BLaER1 (cell line): ENCODE measurements around the gene PARD3B.

Experiments used
- H3K27ac ChIP-seq: shearing (Covaris generic); formaldehyde crosslinking; 2 replicates; pipeline ENCODE4 v1.8.1; 2022
- H3K27me3 ChIP-seq: shearing (Covaris generic); formaldehyde crosslinking; 2 replicates; pipeline ENCODE4 v1.8.1; 2022
- H3K36me3 ChIP-seq: shearing (Covaris generic); formaldehyde crosslinking; 2 replicates; pipeline ENCODE4 v1.8.1; 2022
- H3K4me1 ChIP-seq: shearing (Covaris generic); formaldehyde crosslinking; 2 replicates; pipeline ENCODE4 v1.8.1; 2022
- H3K4me2 ChIP-seq: shearing (Covaris generic); formaldehyde crosslinking; 2 replicates; pipeline ENCODE4 v1.8.1; 2022
- H3K4me3 ChIP-seq: shearing (Covaris generic); formaldehyde crosslinking; 2 replicates; pipeline ENCODE4 v1.8.1; 2022
- H3K9ac ChIP-seq: shearing (Covaris generic); formaldehyde crosslinking; 2 replicates; pipeline ENCODE4 v1.8.1; 2022
- H3K9me3 ChIP-seq: shearing (Covaris generic); formaldehyde crosslinking; 2 replicates; pipeline ENCODE4 v1.8.1; 2022
- H4K20me1 ChIP-seq: shearing (Covaris generic); formaldehyde crosslinking; 2 replicates; pipeline ENCODE4 v1.8.1; 2022
- Cebpa-rat ChIP-seq: shearing (Covaris generic); IDR thresholded peaks from 2 replicates; pipeline ENCODE4 v1.8.1; 2022

The PARD3B gene

DNA sequence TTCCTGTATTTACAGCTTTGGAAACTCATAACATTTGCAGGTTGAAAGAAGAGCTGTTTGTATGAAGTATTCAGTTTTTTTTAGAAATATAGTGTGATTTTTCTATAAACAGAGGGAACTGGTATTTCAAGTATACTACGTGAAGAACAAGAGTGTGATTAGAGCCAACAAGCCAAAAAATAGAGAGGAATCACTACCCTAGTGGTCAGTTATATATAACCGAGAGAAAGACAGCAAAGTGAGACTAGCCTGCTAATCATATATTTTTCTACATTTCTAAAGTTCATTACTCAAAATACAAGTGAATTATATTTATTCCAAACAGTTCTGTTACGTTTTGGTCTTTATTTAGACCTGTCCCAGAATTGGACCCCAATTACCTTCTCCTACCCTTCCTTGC is 692.2 kb downstream of the PARD3B start:
- Histone ChIP-seq H3K4me3 (no peak overlapping the region), H3K36me3 (no peaks in the 10 kb centered on the region), H3K4me1 (no peaks in the 10 kb centered on the region), H3K9ac (no peak overlapping the region), H3K4me2 (no peak overlapping the region), H4K20me1 (no peaks in the 10 kb centered on the region), H3K27me3 (no peaks in the 10 kb centered on the region), H3K9me3 (no peaks in the 10 kb centered on the region), H3K27ac (no peak overlapping the region)
- TF ChIP-seq Cebpa-rat, result no peak

DNA sequence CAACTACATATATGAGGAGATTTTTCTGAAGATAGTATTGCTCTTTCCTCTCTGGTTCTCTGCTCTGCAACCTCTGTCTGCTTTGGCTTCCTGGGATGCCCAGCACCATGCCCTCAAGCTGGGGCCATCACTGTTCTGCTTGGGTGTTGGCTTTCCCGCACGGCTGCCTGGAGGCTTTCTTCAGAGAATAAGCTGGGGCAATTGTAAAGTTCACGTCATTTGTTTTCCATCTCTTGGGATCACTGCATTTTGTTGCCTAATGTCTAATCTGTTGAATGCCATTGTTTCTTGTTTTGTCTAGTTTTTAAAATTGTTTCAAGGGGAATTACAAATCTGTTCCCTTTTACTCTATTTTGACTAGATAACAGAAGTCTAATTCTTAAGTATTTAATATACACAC is 699.7 kb downstream of the PARD3B start:
- Histone ChIP-seq H3K4me3 (no peak overlapping the region), H3K27me3 (no peaks in the 10 kb centered on the region), H4K20me1 (no peaks in the 10 kb centered on the region), H3K4me1 (no peaks in the 10 kb centered on the region), H3K9ac (no peak overlapping the region), H3K4me2 (no peak overlapping the region), H3K36me3 (no peaks in the 10 kb centered on the region), H3K9me3 (no peaks in the 10 kb centered on the region), H3K27ac (no peak overlapping the region)
- TF ChIP-seq Cebpa-rat, result no peak

DNA sequence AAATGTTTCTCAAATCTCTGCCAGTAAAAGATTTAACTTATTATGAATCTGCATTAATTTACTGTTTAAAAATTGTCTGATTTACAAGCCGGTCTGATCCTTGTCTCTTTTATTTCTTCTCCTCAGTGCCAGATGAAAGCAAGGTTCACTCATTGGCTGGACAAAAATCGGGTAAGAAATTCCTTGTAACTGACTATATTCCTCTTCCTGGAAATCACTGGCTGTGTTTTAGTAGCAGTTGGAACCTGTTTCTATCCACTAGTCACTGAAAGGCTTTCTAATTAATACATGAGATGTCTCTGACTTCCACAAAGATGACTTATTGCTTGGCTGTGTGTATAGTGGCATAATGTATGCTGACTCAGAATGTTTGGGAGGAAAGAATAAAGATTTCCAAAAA is 700.4 kb downstream of the PARD3B start:
- no peaks in the 10 kb centered on the region for H4K20me1 ChIP-seq
- H3K27ac ChIP-seq, result no peak overlapping the region
- H3K4me3 ChIP-seq, result no peak overlapping the region
- H3K9me3 ChIP-seq, result no peaks in the 10 kb centered on the region
- no peak for TF ChIP-seq Cebpa-rat
- H3K36me3 ChIP-seq, result no peaks in the 10 kb centered on the region
- H3K9ac ChIP-seq, result no peak overlapping the region
- H3K4me1 ChIP-seq, result no peaks in the 10 kb centered on the region
- H3K4me2 ChIP-seq, result no peak overlapping the region
- no peaks in the 10 kb centered on the region for H3K27me3 ChIP-seq

DNA sequence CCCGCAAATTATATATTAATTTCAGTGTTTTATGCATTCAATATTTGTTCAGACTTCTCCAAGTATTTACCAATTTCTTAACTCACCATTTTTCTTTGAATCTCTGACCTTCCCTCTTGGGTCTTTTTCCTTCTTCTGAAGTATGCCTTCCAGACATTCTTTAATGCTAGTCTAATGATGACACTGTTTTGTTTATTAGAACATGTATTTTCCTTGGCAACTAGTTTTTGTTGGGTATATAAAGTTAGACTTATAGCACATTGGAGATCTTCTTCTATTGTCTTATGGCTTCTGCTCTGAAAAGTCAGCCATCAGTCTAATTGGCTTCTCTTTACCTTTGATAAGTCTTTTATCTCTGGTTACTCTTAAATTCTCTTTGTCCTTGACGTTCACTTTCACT is 713.8 kb downstream of the PARD3B start:
- Histone ChIP-seq H3K4me2 (no peak overlapping the region), H3K27me3 (no peaks in the 10 kb centered on the region), H3K36me3 (no peaks in the 10 kb centered on the region), H3K4me1 (no peaks in the 10 kb centered on the region), H3K9ac (no peak overlapping the region), H3K27ac (no peak overlapping the region), H3K9me3 (no peaks in the 10 kb centered on the region), H4K20me1 (no peaks in the 10 kb centered on the region), H3K4me3 (no peak overlapping the region)
- TF ChIP-seq Cebpa-rat, result no peak

DNA sequence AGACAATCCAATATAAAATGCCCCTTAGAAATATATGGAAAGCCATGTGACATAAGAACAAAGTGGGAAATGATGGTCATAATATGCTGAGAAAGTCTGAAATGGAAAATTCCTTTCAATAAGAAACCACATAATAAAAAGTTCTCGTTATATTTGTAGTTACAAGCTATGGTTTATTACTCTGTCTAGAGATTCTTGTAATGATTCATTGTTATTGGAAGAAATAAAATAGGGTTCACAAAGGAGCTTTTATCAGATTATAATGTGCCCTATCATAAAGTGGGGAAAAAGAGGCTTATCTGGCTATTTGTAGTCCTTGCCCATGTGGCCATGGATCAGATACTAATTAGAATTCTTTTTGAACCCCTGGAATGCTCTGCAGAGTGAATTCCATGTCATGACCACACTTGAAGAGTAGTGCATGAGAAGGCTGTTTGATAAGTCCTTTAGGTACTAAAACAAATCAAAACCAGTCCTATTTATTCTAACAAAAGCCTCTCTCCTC is 716.3 kb downstream of the PARD3B start:
- H3K4me2 ChIP-seq, result no peak overlapping the region
- no peak overlapping the region for H3K9ac ChIP-seq
- H4K20me1 ChIP-seq, result no peaks in the 10 kb centered on the region
- no peaks in the 10 kb centered on the region for H3K9me3 ChIP-seq
- H3K4me3 ChIP-seq, result no peak overlapping the region
- H3K27ac ChIP-seq, result no peak overlapping the region
- TF ChIP-seq Cebpa-rat, result no peak
- H3K27me3 ChIP-seq, result no peaks in the 10 kb centered on the region
- no peaks in the 10 kb centered on the region for H3K4me1 ChIP-seq
- H3K36me3 ChIP-seq, result no peaks in the 10 kb centered on the region

DNA sequence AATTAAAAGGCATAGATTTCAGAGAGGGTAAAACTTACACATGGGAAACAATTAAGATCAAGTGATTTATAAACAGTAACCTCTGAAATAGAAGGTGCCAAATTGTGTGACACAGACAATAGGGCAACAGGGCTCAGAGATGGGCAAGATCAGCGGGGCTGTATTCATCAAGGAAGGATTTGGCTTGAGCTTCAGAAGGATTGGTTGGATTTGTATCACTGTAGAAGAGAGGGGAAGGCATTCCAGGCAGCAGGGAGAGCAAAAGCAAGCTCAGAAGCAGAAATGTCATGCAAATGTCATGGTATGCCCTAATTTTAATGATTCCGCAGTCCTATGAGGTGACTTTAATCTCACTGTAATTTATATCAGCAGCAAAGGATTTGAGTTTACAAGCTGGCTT is 722.0 kb downstream of the PARD3B start:
- no peaks in the 10 kb centered on the region for H3K4me1 ChIP-seq
- no peaks in the 10 kb centered on the region for H4K20me1 ChIP-seq
- no peaks in the 10 kb centered on the region for H3K36me3 ChIP-seq
- H3K9me3 ChIP-seq, result no peaks in the 10 kb centered on the region
- H3K9ac ChIP-seq, result no peak overlapping the region
- H3K4me2 ChIP-seq, result no peak overlapping the region
- TF ChIP-seq Cebpa-rat, result no peak
- no peaks in the 10 kb centered on the region for H3K27me3 ChIP-seq
- no peak overlapping the region for H3K27ac ChIP-seq
- H3K4me3 ChIP-seq, result no peak overlapping the region

DNA sequence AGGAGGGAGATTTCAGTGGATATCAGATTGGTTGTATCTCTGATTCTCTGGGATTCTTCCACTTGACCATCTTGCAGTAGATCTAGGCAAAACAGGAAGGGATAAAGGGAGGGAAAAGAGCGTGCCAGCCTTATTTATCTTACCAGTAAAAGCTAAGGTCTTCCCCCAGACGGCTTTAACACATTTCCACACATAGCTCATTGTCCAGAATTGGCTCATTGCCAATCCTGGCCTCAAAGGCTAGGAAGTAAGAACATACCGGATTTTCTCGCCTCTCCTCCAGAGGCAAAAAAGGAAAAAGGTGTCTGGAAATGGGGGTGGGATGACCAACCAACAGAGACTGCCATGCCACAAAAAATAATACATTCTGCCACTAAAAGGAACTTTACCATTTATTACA is 725.4 kb downstream of the PARD3B start:
- no peaks in the 10 kb centered on the region for H3K4me1 ChIP-seq
- H3K27me3 ChIP-seq, result no peaks in the 10 kb centered on the region
- H3K27ac ChIP-seq, result no peak overlapping the region
- no peaks in the 10 kb centered on the region for H4K20me1 ChIP-seq
- no peak for TF ChIP-seq Cebpa-rat
- H3K4me3 ChIP-seq, result no peak overlapping the region
- no peaks in the 10 kb centered on the region for H3K9me3 ChIP-seq
- H3K4me2 ChIP-seq, result no peak overlapping the region
- H3K36me3 ChIP-seq, result no peaks in the 10 kb centered on the region
- H3K9ac ChIP-seq, result no peak overlapping the region

DNA sequence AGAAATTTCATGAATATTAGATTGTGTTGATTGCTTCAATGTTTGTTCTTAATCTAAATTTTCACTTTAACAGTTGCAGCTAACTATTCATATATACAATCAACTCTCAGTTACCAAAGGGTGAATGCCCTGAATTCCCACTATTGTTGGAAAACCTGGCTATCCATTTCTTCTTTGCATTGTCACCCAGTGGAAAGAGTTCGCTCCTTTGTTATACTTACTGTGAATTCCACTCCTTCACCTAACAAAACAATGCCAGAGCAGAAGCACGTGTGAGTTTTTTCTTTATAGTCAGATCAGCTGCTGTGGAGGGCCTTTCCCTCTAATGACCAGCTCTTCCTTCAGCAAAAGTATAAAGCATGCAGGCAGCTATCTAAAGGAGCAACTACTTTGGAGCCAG is 727.9 kb downstream of the PARD3B start:
- H3K36me3 ChIP-seq, result no peaks in the 10 kb centered on the region
- H3K27me3 ChIP-seq, result no peaks in the 10 kb centered on the region
- no peaks in the 10 kb centered on the region for H4K20me1 ChIP-seq
- H3K9ac ChIP-seq, result no peak overlapping the region
- no peaks in the 10 kb centered on the region for H3K9me3 ChIP-seq
- TF ChIP-seq Cebpa-rat, result no peak
- H3K4me3 ChIP-seq, result no peak overlapping the region
- no peaks in the 10 kb centered on the region for H3K4me1 ChIP-seq
- no peak overlapping the region for H3K27ac ChIP-seq
- no peak overlapping the region for H3K4me2 ChIP-seq

DNA sequence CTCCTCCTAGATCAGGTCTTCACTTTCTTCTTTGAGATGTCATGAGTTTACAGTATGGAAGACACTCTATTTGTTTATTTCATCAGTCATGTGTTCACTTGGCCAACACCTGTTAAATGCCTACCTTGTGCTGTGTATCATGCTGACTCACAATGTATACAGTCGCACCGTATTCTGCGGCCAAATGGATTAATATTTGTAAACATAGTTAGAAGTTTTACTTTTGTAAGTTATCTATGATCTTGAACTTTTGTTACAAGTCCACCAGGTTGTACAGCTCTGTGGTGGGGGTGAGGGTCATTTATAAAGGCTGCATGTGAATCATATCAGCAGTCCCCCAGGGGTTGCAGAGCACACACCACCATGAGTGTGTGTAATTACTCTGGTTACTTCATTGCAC is 728.4 kb downstream of the PARD3B start:
- H3K36me3 ChIP-seq, result no peaks in the 10 kb centered on the region
- H3K4me1 ChIP-seq, result no peaks in the 10 kb centered on the region
- no peak overlapping the region for H3K27ac ChIP-seq
- H3K4me3 ChIP-seq, result no peak overlapping the region
- no peaks in the 10 kb centered on the region for H4K20me1 ChIP-seq
- H3K27me3 ChIP-seq, result no peaks in the 10 kb centered on the region
- no peak for TF ChIP-seq Cebpa-rat
- no peaks in the 10 kb centered on the region for H3K9me3 ChIP-seq
- no peak overlapping the region for H3K9ac ChIP-seq
- H3K4me2 ChIP-seq, result no peak overlapping the region

DNA sequence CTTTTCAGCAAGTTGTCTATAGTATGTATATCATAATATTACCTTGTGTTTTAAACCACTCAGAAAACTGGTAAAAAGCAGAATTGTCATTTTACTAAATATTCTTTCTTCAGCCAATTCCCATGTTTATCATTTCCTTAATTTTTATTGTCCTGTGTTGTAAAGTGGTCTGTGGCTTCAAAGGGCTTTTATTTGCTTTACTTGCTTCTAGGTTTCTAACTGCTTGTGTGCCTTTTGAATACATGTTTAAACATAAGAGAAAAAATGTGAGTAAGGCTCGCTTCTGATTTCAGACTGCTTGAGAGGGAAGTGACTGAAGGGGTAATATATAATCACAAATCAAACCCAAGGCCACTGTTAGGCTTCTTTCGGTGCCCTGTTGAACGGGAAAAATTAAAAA is 729.5 kb downstream of the PARD3B start:
- Histone ChIP-seq H3K36me3 (no peaks in the 10 kb centered on the region), H3K27ac (no peak overlapping the region), H3K4me2 (no peak overlapping the region)

DNA sequence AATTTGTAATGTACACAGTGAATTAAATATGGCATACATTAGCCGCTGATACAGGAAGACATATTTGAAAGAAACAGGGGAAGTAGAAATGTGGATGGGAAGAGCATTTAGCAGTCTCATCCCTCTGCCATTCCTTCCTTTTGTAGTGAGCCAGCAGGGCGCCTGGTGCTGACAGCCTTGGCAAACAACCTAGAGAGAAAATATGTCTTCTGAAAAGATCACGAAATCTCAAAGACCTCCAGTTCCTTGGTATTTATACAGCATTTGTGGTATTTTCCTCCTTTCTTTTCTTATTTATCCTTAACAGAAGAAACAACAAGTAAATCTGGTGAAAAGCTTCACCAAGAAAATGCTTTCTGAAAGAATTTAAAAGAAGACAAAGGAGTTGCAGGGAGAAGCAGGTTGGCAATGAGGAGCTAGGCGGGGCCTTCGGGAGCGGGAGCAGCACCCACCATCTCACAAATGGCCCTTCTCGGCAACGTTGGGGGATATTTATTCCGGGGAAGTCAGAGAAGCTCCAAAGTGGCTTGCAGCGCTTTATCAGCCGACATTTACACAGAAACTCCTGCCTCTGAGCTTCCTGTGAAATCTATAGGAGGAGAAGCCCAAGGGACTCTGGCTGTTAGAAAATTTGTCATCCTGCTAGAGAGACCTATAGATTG is 731.0 kb downstream of the PARD3B start:
- no peaks in the 10 kb centered on the region for H3K27me3 ChIP-seq
- H4K20me1 ChIP-seq, result no peaks in the 10 kb centered on the region
- H3K9ac ChIP-seq, result no peak overlapping the region
- no peaks in the 10 kb centered on the region for H3K36me3 ChIP-seq
- TF ChIP-seq Cebpa-rat, result no peak
- H3K9me3 ChIP-seq, result no peaks in the 10 kb centered on the region
- H3K27ac ChIP-seq, result no peak overlapping the region
- H3K4me1 ChIP-seq, result no peaks in the 10 kb centered on the region
- H3K4me3 ChIP-seq, result no peak overlapping the region
- no peak overlapping the region for H3K4me2 ChIP-seq

More for the DNA sequence above, 729.5 kb downstream of the PARD3B start:
- Histone ChIP-seq H3K9me3 (no peaks in the 10 kb centered on the region), H4K20me1 (no peaks in the 10 kb centered on the region), H3K9ac (no peak overlapping the region), H3K4me1 (no peaks in the 10 kb centered on the region), H3K4me3 (no peak overlapping the region), H3K27me3 (no peaks in the 10 kb centered on the region)
- TF ChIP-seq Cebpa-rat, result no peak
